OCI-M2 (cell line): ENCODE data around the gene KLF14.
"Not testable (repeated sequence)": the region's sequence is repeated elsewhere in the genome, so short reads cannot be mapped to it uniquely, and the experiment has no call there.

Experiments used
- DNase-seq: peaks from one replicate; lab custom pipeline; 2025; ENCODE audit not compliant: unreplicated experiment; lab: John Stamatoyannopoulos, UW

The KLF14 gene

DNA sequence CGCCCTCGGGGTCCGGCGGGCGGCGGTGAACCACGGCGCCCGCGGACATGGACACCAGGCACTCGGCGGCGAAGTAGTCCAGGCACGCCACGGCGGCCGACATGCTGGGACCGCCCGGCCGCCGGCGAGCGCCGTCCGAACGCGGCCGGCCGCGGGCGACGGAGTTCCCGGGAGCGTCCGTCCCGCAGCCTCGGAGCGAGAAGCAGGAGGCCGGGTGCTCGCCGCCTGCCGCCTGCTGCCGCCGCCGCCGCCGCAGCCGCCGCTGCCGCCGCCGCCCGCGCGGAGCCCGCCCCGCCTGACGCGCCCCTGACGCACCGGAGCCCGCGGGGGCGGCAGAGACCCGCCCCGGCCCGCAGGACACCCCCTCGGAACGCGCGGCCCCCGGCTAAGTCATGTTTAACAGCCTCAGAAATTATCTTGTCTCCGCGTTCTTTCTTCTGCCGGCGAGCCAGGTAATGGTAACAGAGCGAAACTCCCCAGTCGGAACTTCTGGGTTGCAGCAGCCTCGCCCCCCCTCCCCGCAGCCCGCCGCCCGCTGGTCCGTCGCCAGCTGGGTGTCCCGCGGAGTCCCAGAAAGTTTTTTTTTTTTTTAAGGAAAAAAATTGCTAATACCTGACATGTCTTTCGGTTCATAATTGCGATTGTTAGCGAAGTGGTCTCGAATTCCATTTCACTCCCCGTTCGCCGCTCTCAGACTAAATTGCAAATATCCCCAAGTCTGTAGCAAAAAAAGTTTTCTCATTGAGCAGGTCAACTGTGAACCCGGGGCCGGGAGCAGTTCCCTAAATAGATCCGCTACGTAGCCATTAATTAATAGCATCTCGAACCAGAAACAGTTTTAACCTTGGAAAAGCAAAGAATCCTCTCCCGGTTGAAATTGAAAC lies at the start of gene KLF14:
TSS of gene KLF14 (minus strand) at position 277 of the 884 bp plus-strand sequence. CDS start at position 103, 174 bp downstream.
- no peak for DNase-seq

DNA sequence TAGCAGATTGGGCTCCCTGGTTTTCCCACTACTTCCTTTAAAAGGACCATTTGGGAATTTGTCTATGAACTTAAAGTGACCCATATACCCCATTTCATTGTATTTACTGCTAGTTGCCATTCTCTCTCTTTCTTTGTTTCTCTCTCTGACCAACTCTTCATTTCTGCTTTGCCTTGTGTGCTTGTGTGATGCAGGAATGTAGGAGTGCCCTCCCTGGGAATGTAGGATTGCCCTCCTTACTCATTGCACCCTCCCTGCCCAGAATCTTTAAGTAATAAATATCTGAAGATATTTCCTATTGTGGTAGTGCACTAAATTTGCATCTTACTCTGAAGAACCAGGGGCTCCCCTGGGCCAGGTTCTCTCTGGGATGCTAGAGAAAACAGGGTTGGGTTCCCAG lies 47.3 kb upstream of the KLF14 start:
- no peak for DNase-seq

DNA sequence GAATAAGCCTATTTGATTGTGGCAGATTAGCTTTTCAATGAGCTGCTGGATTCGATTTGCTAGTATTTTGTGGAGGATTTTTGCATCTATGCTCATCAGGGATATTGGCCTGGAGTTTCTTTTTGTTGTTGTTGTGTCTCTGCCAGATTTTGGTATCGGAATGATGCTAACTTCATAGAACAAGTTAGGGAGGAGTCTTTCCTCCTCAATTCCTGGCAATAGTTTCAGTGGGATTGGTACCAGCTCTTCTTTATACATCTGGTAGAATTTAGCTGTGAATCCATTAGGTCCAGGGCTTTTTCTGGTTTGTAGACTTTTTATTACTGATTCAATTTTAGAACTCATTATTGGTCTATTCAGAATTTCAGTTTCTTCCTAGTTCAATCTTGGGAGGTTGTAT lies 43.4 kb upstream of the KLF14 start:
- no peak for DNase-seq

DNA sequence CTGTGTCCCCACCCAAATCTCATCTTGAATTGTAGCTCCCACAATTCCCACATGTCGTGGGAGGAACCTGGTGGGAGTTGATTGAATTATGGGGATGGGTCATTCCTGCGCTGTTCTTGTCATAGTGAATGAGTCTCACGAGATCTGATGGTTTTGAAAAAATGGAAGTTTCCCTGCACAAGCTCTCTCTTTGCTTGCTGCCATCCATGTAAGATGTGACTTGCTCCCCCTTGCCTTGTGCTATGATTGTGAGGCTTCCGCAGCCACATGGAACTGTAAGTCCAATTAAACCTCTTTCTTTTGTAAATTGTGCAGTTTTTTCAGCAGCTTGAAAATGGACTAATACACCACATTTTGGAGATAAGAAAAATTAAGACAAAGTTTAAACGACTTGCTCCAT lies 38.4 kb upstream of the KLF14 start:
- not testable (repeated sequence) for DNase-seq

DNA sequence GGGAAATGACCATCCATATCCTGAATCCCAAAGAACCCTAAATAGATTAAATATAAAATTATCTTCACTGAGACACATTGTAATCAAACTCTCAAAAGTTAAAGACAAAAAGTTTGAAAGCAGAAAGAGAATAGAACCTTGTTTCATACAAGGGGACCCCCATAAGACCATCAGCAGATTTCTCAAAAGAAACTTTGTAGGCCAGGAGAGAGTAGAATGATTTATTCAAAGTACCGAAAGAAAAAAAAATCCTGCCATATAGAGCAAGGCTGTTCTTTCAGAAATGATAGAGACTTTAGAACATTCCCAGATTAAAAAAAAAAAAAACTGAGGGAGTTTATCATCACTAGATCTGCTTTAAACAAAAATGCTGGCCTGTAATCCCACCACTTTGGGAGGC lies 34.8 kb upstream of the KLF14 start:
- no peak for DNase-seq

DNA sequence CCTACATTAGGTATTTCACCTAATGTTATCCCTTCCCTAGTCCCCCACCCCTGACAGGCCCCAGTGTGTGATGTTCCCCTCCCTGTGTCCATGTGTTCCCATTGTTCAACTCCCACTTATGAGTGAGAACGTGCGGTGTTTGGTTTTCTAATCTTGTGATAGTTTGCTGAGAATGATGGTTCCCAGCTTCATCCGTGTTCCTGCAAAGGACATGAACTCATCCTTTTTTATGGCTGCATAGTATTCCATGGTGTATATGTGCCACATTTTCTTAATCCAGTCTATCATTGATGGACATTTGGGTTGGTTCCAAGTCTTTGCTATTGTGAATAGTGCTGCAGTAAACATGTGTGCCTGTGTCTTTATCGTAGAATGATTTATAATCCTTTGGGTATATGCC lies 30.6 kb upstream of the KLF14 start:
- not testable (repeated sequence) for DNase-seq

DNA sequence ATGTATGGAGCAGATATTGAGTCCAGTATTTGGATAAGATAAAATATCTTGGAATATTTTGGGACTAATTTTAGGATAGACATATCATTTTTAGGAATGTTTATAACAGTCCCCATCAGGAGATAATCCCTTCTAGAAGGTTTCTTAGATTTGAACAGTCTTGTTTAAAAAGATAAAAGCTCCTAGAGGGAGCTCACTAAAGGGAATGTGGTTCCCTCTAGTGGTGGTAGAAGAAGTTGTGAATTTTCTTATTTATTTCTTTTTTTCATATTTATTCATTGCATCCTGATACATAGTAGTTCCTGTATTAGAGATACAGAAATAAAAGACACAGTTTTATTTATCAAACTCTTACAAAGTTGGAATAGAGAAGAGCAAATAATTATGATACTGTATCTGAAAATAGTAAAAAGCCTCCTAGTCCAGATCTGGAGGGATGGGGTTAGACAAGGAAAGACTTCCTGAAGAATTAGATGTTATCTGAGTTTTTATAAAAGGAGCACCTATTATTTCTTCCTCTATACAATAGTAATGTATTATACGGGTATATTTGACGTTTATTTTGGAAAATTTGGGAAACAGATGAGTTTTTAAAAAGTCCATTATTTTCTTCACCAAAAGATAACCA lies 24.5 kb upstream of the KLF14 start:
- no peak for DNase-seq

DNA sequence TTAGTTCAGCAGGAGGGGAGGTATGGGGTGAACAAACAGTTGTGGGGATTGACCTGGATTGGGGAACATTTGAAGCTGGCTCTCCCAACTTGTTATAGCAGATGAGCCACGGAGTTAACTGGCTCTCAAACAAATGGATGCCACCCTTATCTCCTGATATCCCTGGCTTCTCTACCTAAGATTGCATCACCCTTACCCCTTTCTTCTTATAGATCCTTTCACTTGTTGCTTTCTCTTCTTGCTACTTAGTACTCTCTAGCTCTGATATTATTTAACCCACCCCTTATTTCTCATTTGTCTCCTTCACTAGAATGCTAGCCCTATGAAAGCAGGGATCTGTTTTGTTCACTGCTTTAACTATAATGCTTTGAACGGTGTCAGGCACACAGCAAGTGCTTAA lies 22.3 kb upstream of the KLF14 start:
- DNase-seq = no peak

- DNase-seq = no peak
These were observed 18.4 kb upstream of the KLF14 start for GRCh38 chr7:130752424-130752823.

- no peak for DNase-seq
These were observed 16.7 kb upstream of the KLF14 start for GRCh38 chr7:130750755-130751154.

DNA sequence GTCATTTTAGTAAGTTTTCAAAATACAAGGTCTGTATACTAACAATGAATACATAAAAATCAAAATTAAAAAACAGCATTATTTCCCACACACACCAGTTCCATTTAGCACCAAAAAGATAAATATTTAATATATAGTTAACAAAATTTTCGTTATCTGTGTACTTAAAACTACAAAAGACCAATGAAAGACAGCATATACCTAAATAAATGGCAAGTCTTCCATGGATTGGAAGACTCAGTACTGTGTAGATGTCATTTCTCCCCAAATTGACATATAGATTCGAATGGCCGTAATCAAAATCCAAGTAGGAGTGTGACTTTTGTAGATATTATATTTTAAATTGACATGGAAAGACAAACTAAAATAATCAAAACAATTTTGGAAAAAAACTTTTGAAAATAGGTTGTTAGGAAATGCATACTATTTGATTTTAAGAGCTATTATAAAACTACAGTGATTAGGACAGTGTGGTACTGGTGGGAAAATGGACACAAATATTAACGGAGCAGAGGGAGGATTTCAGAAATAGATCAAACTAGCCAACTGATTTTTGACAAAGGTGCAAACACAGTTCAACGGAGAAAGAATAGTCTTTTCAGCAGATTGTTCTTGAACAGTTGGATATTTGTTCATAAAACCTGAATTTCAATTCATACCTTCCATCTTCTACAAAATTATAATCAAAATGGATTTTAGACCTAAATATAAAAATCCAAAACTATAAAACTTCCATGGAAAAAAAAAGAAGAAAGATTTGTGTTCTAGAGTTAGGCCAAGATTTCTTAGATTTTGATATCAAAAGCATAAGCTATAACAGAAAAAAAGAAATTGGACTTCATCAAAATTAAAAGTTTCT lies 14.8 kb upstream of the KLF14 start:
- no peak for DNase-seq

DNA sequence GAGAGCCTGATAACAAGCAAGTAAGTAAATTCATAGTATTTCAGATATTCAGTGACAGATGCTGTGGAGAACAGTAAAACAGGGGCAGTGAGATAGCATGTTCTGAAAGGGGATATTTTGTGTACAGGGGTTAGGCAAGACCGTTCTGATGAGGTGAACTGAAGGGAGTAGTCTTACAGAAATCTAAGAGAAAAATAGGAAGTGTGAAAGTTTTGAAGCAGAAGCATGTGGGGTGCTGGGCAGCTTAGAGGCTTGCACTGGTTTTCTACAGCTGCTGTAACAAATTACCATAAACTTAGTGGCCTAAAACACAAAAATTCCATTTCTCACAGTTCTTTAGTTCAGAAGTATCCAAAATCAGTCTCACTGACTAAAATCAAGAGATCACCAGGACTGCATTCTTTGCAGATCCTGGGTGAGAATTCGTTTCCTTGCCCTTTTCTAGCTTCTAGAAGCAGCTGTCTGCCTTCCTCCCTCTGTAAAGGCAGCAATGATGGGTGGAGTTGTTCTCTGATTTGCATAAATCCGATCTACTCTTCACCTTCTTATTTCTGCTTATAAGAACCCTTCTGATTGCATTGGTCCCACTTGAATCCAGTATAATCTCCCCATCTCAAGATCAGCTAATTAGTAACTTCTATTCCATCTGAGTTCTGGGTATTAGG lies 7.5 kb upstream of the KLF14 start:
- no peak for DNase-seq

DNA sequence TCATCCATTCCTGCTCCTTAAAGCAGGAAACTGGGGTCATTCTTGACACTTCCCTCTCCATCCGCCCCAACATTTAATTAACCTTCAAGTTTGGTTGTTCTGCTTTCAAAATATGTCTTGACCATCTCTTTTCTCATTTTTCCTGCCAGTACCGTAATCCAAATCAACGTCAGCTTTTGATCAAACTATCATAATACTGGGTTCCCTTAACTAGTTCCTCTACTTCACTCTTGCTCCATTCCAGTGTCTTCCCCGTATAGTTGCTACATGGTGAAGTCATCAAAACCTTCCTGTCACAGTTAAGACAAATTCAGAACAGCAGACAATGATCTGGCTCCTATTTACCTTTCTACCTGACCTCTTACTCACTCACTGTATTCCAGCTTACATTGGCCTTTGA lies 6.6 kb upstream of the KLF14 start:
- DNase-seq = no peak

- DNase-seq = no peak
These were observed 2.4 kb upstream of the KLF14 start for GRCh38 chr7:130736298-130736900.

DNA sequence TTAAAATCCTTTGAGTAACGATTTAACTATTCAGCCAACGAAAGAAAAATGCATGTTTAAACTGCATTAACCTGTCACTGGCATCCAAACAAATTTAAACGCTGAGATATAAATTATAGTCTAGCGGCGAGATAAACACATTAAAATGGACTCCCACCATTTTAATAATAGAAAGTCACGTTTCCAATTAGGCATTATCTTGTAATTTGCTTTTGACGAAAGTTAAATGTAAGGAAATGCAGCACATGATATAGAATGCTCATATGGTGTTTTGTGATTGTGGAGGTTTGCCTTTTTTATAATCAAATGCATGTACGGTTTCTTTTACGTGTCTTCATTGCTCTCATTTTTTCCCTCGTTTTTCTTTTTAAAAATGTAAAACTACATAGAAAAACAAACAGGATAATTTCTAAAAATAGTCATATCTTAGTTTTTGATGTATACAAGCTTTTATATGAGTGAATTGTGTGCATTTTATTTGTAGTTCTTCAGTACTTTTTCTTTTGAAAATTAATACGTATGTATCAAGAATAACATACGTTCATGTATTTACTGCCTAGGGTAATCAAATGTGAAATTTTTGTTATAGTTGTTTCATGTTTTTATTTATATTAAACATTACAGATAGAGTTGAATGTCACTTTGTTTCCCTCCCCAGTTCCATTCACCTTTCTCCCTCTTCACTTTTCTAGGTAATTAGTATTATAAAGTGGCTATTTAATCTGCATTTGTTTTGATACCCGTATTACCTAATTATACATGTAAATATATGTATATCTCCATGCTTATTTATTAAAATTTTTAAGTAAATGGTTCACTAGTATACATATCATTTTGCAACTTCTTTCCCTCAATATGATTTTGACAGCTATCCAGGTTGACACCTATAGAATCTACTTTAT lies 1.1 kb upstream of the KLF14 start:
- no peak for DNase-seq

DNA sequence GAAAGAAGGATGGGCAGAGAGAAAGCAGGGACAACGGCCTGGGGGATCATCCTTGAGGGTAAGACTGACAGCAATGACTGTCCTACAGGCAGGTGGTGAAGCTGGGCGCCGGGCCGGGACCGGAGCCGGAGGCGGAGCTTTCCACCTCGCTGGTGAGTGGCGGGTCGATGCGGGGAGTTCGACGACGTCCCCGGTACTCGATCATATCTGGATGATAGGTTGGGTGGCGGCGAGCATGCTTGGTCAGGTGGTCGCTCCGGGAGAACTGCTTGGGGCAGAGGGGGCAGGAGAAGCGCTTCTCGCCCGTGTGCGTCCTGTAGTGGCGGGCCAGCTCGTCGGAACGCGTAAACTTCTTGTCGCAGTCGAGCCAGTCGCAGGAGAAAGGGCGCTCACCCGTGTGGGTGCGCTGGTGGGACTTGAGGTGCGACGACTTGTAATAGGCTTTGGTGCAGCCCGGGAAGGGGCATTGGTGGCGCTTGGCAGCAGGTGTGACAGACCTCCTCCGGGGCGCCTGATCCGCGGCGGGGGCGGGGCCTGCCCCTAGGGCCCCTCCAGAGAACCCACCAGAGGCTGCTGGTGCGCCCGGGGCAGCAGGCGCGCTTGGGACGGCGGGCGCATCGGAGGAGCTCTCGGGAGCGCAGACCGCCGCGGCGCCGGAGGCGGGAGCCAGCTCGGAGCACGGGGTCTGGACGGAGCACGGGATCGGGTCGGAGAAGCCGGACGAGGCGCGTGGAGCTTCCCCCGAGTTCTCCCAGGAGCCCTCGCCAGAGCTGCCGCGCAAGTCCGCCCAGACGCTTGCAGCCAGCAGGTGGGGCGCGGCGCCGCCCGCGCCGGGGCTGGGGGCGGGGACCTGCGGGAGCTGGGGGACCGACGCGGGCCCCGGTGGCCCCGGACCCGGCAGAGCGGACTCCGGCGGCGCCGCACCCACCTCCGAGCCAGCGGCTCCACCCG lies 752 bp downstream of the KLF14 start:
- no peak for DNase-seq

DNA sequence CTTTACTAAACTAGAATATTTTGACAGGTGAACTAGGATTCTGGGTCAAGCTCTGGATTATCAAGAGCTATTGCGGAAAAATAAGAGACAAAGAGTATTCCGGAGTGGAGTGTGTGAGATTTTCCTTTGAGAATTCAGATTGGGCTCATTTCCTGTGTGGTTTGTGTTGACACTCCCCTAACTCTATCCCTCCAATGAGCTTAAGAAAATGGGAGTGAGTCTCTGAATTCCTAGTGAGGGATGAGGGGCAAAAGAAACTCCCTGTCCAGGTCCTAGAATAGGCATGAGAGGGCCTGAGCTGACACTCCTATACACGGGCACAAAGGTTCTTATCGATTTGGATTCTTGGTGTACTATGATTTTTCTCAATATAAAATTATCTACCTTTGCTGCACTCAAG lies 10.2 kb downstream of the KLF14 start:
- no peak for DNase-seq

GRCh38 chr7:130721486-130722277 lies 12.3 kb downstream of the KLF14 start:
- peak; percentile 81 for DNase-seq
